CD4-positive, alpha-beta memory T cell (primary cell): ENCODE results near the gene CCNO. TPM values are rescaled to one million over a fixed set of nuclear protein-coding genes. Genes with fewer than 3 reads are reported as not detected.

Experiments
- CTCF ChIA-PET: fragments of 350-600 bp; sonication (Branson Sonifier 250); formaldehyde crosslinking; loops from one replicate; lab custom pipeline; 2021; ENCODE audit warnings: inconsistent platforms; ENCODE audit not compliant: partially characterized antibody; lab: Charles Lee
- POLR2A ChIA-PET: fragments of 350-600 bp; sonication (Branson Sonifier 250); formaldehyde crosslinking; loops from one replicate; lab custom pipeline; 2021; ENCODE audit not compliant: partially characterized antibody; lab: Charles Lee
- DNase-seq, 5 donors: peaks; one replicate each; pipeline versions ENCODE4 v3.0.0 to v3.0.0-alpha.2; 2020 to 2022; ENCODE audit warnings: mixed read lengths in 1 of 5
- H3K27ac ChIP-seq: one replicate; pipeline ENCODE4 v1.7.0; 2013; ENCODE audit warnings: low read depth, low read length
- H3K27me3 ChIP-seq: 2 replicates; pipeline ENCODE4 v1.7.0; 2013; ENCODE audit warnings: mild to moderate bottlenecking, low read length, moderate library complexity; ENCODE audit not compliant: insufficient read depth
- H3K36me3 ChIP-seq: 2 replicates; pipeline ENCODE4 v1.7.0; 2013; ENCODE audit warnings: mild to moderate bottlenecking, low read length, moderate library complexity; ENCODE audit not compliant: insufficient read depth
- H3K4me1 ChIP-seq: 2 replicates; pipeline ENCODE4 v1.7.0; 2013; ENCODE audit warnings: mild to moderate bottlenecking, low read length, moderate library complexity; ENCODE audit not compliant: insufficient read depth
- H3K4me3 ChIP-seq, 2 donors: one replicate each; pipeline ENCODE4 v1.7.0; 2013; ENCODE audit warnings: low read length in 2 of 2, mild to moderate bottlenecking in 1 of 2
- H3K9me3 ChIP-seq, 2 donors: one replicate each; pipeline ENCODE4 v1.7.0; 2013; ENCODE audit warnings: low read length in 2 of 2, control low read depth in 1 of 2; ENCODE audit not compliant: control insufficient read depth in 1 of 2
- H3K27ac Mint-ChIP-seq, 7 donors: one replicate each; pipeline ENCODE4 v1.8.0; 2020 to 2021; ENCODE audit warnings: mixed read lengths in 7 of 7, mild to moderate bottlenecking in 6 of 7, inconsistent platforms in 3 of 7, moderate library complexity in 3 of 7
- H3K27me3 Mint-ChIP-seq, 2 donors: one replicate each; pipeline ENCODE4 v1.8.0; 2020 to 2021; ENCODE audit warnings: mixed read lengths in 2 of 2
- H3K36me3 Mint-ChIP-seq, 2 donors: one replicate each; pipeline ENCODE4 v1.8.0; 2020 to 2021; ENCODE audit warnings: mixed read lengths in 2 of 2, inconsistent platforms in 1 of 2, mild to moderate bottlenecking in 1 of 2
- H3K4me1 Mint-ChIP-seq, 4 donors: one replicate each; pipeline ENCODE4 v1.8.0; 2020 to 2021; ENCODE audit warnings: mixed read lengths in 4 of 4, mild to moderate bottlenecking in 1 of 4
- H3K4me3 Mint-ChIP-seq, 8 donors: one replicate each; pipeline ENCODE4 v1.8.0; 2020 to 2021; ENCODE audit warnings: mixed read lengths in 8 of 8, mild to moderate bottlenecking in 7 of 8, moderate library complexity in 6 of 8, inconsistent platforms in 3 of 8
- H3K9me3 Mint-ChIP-seq, 8 donors: one replicate each; pipeline ENCODE4 v1.8.0; 2020 to 2021; ENCODE audit warnings: mixed read lengths in 8 of 8, mild to moderate bottlenecking in 5 of 8, inconsistent platforms in 3 of 8, moderate library complexity in 1 of 8
- intact Hi-C: fragments of 100-400 bp; cut with micrococcal nuclease; formaldehyde crosslinking; loops from one replicate; pipeline ENCODE4 v1.15.1; 2023
- polyA plus RNA-seq, 2 donors: library from polyadenylated mRNA; unstranded; fragments of 300-500 nt; fragmentation: Illumina TruSeq; gene quantifications; one replicate each; pipeline ENCODE4 v1.2.3, GENCODE V29; 2021
- total RNA-seq, 2 experiments: library from RNA; stranded (reverse); gene quantifications; one replicate each; pipeline ENCODE4 v1.2.3, GENCODE V29; 2021

Gene CCNO
- total RNA-seq, result not detected
- polyA plus RNA-seq, result not detected

GRCh38 chr5:55232985-55233928, at the start of gene CCNO:
Gene CCNO (minus strand): TSS chr5:55233608. CDS start chr5:55233523, 85 bp downstream.
- ChIA-PET POLR2A (interaction anchor here (0.9 to 1.7 kb wide), 4 partner anchors 10 to 74 kb away, joined by 3 to 7 read pairs (median 5); partner anchors contain the start of genes DHX29 and MTREX), CTCF (interaction anchor here (0.6 to 1.6 kb wide), 6 partner anchors 14 to 75 kb away, joined by 3 to 5 read pairs (median 4); partner anchors contain the start of genes DHX29 and MTREX)
- Mint-ChIP-seq H3K27me3 (peaks cover 50 to 61% of the 10 kb centered on the region in 2 donors), H3K36me3 (no peaks in the 10 kb centered on the region), H3K4me1 (peaks cover 18 to 38% (median 30%) of the 10 kb centered on the region in 4 donors), H3K27ac (peak within 1 kb of the TSS in 3 of 7 donors; percentile 53 to 65 (median 58)), H3K9me3 (no peaks in the 10 kb centered on the region), H3K4me3 (peak within 1 kb of the TSS; percentile 80 to 94 (median 89))
- peaks cover 33% of the 10 kb centered on the region for H3K4me1 ChIP-seq
- intact Hi-C loops, result loop anchor here (5.0 kb wide), 1 partner anchor 74 kb away; the partner anchor contains the start of genes DHX29 and MTREX
- DNase-seq, result peak; percentile 56 to 62 (median 59)
- peak within 1 kb of the TSS; percentile 46 to 65 for H3K4me3 ChIP-seq
- no peaks in the 10 kb centered on the region for H3K9me3 ChIP-seq
- no peak within 1 kb of the TSS for H3K27ac ChIP-seq
- H3K27me3 ChIP-seq, result peaks cover 55% of the 10 kb centered on the region
- no peaks in the 10 kb centered on the region for H3K36me3 ChIP-seq

DNA sequence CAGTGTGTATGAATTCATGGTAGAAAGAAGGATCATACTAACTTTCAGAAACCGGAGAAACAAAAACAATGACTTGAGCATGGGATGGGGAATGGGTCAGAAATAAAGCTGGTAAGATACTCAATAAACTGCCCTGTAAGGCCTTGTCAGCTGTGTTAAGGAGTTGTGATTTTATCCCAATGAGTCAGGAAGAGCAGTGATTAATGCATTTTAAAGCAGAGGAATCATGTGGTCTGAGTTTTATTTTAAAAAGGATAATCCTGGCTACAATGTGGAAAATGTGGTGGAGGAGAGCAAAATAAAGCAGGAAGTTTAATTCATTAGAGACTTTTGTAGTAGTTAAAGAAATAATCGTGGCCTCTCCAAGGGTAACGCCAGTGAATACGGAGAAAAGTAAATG, 45.4 kb upstream of the CCNO start:
- Mint-ChIP-seq H3K36me3 (peaks cover 49 to 75% of the 10 kb centered on the region in 2 donors), H3K27ac (peak overlapping the region in 2 of 7 donors; percentile 14 to 22), H3K4me3 (no peak overlapping the region), H3K9me3 (no peaks in the 10 kb centered on the region), H3K4me1 (no peaks in the 10 kb centered on the region), H3K27me3 (no peaks in the 10 kb centered on the region)
- no peaks in the 10 kb centered on the region for H3K27me3 ChIP-seq
- H3K36me3 ChIP-seq, result peaks cover 48% of the 10 kb centered on the region
- CTCF ChIA-PET, result no interaction called here
- no peak overlapping the region for H3K4me3 ChIP-seq
- intact Hi-C loops, result no loop called here
- POLR2A ChIA-PET, result interaction anchor here (0.6 kb wide), 1 partner anchor 29 kb away, joined by 3 read pairs; the partner anchor contains the start of genes DHX29 and MTREX
- no peak overlapping the region for H3K27ac ChIP-seq
- DNase-seq, result no peak
- H3K9me3 ChIP-seq, result no peaks in the 10 kb centered on the region
- H3K4me1 ChIP-seq, result no peaks in the 10 kb centered on the region

DNA sequence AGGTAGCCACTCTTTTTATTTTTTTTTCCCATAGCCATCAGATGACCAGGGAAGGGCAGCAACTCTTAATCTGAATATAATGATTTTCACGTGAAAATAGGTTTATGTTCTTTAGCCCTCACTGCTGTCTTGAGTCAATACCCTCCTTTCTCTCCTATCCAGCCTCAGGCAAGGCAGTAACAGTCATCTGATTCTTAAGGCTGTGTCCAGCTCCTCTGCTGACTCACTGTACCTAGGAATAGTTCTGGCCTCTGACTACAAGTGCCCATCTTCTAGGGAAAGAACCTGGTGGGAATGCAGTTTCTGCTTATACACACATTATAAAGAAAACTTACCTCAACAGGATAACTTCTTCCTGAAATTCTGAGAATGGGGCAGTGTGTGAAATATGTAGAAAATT, 43.4 kb upstream of the CCNO start:
- no peaks in the 10 kb centered on the region for H3K4me1 Mint-ChIP-seq
- H3K27me3 Mint-ChIP-seq, result no peaks in the 10 kb centered on the region
- H3K4me1 ChIP-seq, result no peaks in the 10 kb centered on the region
- intact Hi-C loops, result no loop called here
- CTCF ChIA-PET, result no interaction called here
- H3K36me3 Mint-ChIP-seq, result peaks cover 57 to 78% of the 10 kb centered on the region in 2 donors
- peaks cover 49% of the 10 kb centered on the region for H3K36me3 ChIP-seq
- POLR2A ChIA-PET, result no interaction called here
- H3K27me3 ChIP-seq, result no peaks in the 10 kb centered on the region
- DNase-seq, result no peak
- H3K4me3 Mint-ChIP-seq, result no peak overlapping the region
- H3K9me3 Mint-ChIP-seq, result no peaks in the 10 kb centered on the region
- no peak overlapping the region for H3K27ac Mint-ChIP-seq
- H3K9me3 ChIP-seq, result no peaks in the 10 kb centered on the region
- no peak overlapping the region for H3K4me3 ChIP-seq
- H3K27ac ChIP-seq, result no peak overlapping the region

DNA sequence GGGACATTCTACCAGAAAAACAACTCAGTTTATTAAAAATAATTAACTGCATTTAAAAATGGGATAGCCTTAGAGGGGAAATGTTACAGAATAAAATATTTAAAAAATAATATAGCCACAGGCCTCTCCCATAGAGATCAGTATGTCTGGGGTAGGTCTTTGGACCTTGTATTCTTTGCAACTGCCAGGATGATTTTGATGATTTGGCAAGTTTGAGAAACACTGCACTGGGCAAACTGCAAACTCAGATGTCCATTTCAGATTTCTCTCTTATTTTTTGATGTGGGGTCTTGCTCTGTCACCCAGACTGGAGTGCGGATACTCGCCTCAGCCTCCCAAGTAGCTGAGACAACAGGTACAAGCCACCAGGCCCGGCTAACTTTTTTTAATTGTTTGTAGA, 24.9 kb upstream of the CCNO start:
- no peak overlapping the region for H3K27ac Mint-ChIP-seq
- Histone ChIP-seq H3K36me3 (peaks cover 21% of the 10 kb centered on the region), H3K27ac (no peak overlapping the region), H3K4me3 (no peak overlapping the region), H3K4me1 (no peaks in the 10 kb centered on the region), H3K27me3 (no peaks in the 10 kb centered on the region), H3K9me3 (no peaks in the 10 kb centered on the region)
- H3K9me3 Mint-ChIP-seq, result no peaks in the 10 kb centered on the region
- CTCF ChIA-PET, result no interaction called here
- H3K36me3 Mint-ChIP-seq, result peaks cover 47 to 65% of the 10 kb centered on the region in 2 donors
- no peak for DNase-seq
- intact Hi-C loops, result no loop called here
- H3K4me1 Mint-ChIP-seq, result no peaks in the 10 kb centered on the region
- H3K27me3 Mint-ChIP-seq, result no peaks in the 10 kb centered on the region
- no peak overlapping the region for H3K4me3 Mint-ChIP-seq
- POLR2A ChIA-PET, result no interaction called here

GRCh38 chr5:55254802-55255201, 21.4 kb upstream of the CCNO start:
- H3K9me3 Mint-ChIP-seq, result peaks cover 0 to 2% (median 0%) of the 10 kb centered on the region in 8 donors
- no peak for DNase-seq
- H3K27me3 ChIP-seq, result no peaks in the 10 kb centered on the region
- H3K4me3 ChIP-seq, result no peak overlapping the region
- H3K4me3 Mint-ChIP-seq, result no peak overlapping the region
- no peaks in the 10 kb centered on the region for H3K4me1 Mint-ChIP-seq
- no peaks in the 10 kb centered on the region for H3K4me1 ChIP-seq
- CTCF ChIA-PET, result no interaction called here
- intact Hi-C loops, result no loop called here
- no peak overlapping the region for H3K27ac Mint-ChIP-seq
- H3K9me3 ChIP-seq, result no peaks in the 10 kb centered on the region
- H3K27me3 Mint-ChIP-seq, result no peaks in the 10 kb centered on the region
- H3K27ac ChIP-seq, result no peak overlapping the region
- peaks cover 5% of the 10 kb centered on the region for H3K36me3 ChIP-seq
- peaks cover 25 to 41% of the 10 kb centered on the region in 2 donors for H3K36me3 Mint-ChIP-seq
- POLR2A ChIA-PET, result no interaction called here

DNA sequence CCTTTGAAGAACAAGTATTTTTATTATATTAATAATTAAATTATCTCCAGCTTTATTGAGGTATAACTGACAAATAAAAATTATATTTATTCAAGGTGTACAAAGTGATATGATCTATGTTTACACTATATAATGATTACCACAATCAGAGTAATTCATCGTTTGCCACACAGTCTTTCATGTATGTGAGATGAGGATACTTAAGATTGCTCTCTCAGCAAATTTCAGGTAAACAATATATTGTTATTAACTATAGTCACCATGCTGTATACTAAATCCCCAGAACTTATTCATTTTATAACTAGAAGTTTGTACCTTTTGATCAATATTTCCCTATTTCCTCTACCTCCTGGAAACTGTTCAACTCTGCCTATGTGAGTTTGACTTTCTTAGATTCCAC, 16.7 kb upstream of the CCNO start:
- Mint-ChIP-seq H3K27ac (no peak overlapping the region), H3K4me1 (no peaks in the 10 kb centered on the region), H3K36me3 (peaks cover 3 to 8% of the 10 kb centered on the region in 2 donors), H3K27me3 (peaks cover 2% of the 10 kb centered on the region in 2 donors), H3K9me3 (peaks cover 0 to 19% (median 11%) of the 10 kb centered on the region in 8 donors), H3K4me3 (no peak overlapping the region)
- Histone ChIP-seq H3K4me1 (no peaks in the 10 kb centered on the region), H3K9me3 (no peaks in the 10 kb centered on the region), H3K4me3 (no peak overlapping the region), H3K27me3 (no peaks in the 10 kb centered on the region), H3K36me3 (peaks cover 3% of the 10 kb centered on the region), H3K27ac (no peak overlapping the region)
- intact Hi-C loops, result no loop called here
- no peak for DNase-seq
- CTCF ChIA-PET, result no interaction called here
- POLR2A ChIA-PET, result no interaction called here

DNA sequence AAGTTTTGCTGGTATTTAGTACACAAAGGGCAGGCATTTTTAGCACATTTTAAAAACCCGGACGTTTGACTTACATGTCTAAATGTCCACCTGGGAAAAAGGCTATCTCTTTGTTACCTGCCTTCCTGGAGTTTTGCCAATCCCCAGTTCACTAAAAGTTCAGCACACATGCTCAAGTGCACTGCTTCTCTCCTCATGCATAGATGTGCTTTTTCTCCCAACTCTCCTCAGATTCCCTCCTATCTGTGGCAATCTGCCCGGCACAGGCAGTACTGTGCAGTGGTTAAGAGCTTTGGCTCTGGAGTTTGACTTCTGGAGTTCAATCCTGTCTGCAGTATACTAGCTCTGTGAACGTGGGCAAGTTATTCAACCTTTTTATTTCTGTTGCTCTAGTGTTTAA, 8.3 kb upstream of the CCNO start:
- DNase-seq, result no peak
- intact Hi-C loops, result no loop called here
- Histone ChIP-seq H3K9me3 (no peaks in the 10 kb centered on the region), H3K36me3 (no peaks in the 10 kb centered on the region), H3K27ac (no peak overlapping the region), H3K4me1 (no peaks in the 10 kb centered on the region), H3K4me3 (no peak overlapping the region), H3K27me3 (peaks cover 2% of the 10 kb centered on the region)
- CTCF ChIA-PET, result interaction anchor here (0.6 kb wide), 1 partner anchor 66 kb away, joined by 3 read pairs; the partner anchor contains the start of genes DHX29 and MTREX
- Mint-ChIP-seq H3K36me3 (no peaks in the 10 kb centered on the region), H3K27me3 (peaks cover 13 to 14% of the 10 kb centered on the region in 2 donors), H3K9me3 (no peaks in the 10 kb centered on the region), H3K27ac (no peak overlapping the region), H3K4me3 (no peak overlapping the region), H3K4me1 (no peaks in the 10 kb centered on the region)
- POLR2A ChIA-PET, result interaction anchor here (0.6 kb wide), 1 partner anchor 25 kb away, joined by 4 read pairs; no protein-coding TSS in a partner anchor
